OCI-M2 (cell line): ENCODE measurements around the gene TMEM9.
A peak's percentile ranks its signal among the peaks of the same experiment; 100 is the strongest.

Source experiments
- DNase-seq: peaks from one replicate; lab custom pipeline; 2025; ENCODE audit not compliant: unreplicated experiment; lab: John Stamatoyannopoulos, UW

TMEM9 gene

GRCh38 chr1:201154389-201155165 lies at the start of gene TMEM9:
Gene TMEM9 (minus strand): TSS chr1:201154474. CDS start chr1:201153923, 551 bp downstream.
- DNase-seq = peak; percentile 60

GRCh38 chr1:201198598-201198997 lies 44.3 kb upstream of the TMEM9 start:
- DNase-seq = no peak

GRCh38 chr1:201194046-201194445 lies 39.8 kb upstream of the TMEM9 start:
- DNase-seq = no peak

GRCh38 chr1:201192261-201192788 lies 38.1 kb upstream of the TMEM9 start:
- DNase-seq = no peak

GRCh38 chr1:201191653-201192260 lies 37.5 kb upstream of the TMEM9 start:
- DNase-seq = no peak

- no peak for DNase-seq
These were observed 36.4 kb upstream of the TMEM9 start, which contains the start of gene IGFN1 for GRCh38 chr1:201190624-201191051. Gene IGFN1 (plus strand): TSS chr1:201190824. CDS start chr1:201193294, 2,470 bp downstream.

GRCh38 chr1:201190005-201190404 lies 35.7 kb upstream of the TMEM9 start:
- no peak for DNase-seq

- no peak for DNase-seq
These were observed 34.8 kb upstream of the TMEM9 start for GRCh38 chr1:201189085-201189484.

GRCh38 chr1:201186192-201186591 lies 31.9 kb upstream of the TMEM9 start:
- no peak for DNase-seq

GRCh38 chr1:201185527-201186128 lies 31.4 kb upstream of the TMEM9 start:
- DNase-seq = no peak

- no peak for DNase-seq
These were observed 30.8 kb upstream of the TMEM9 start for GRCh38 chr1:201185123-201185453.

GRCh38 chr1:201184307-201185122 lies 30.2 kb upstream of the TMEM9 start:
- DNase-seq = no peak

GRCh38 chr1:201183753-201184152 lies 29.5 kb upstream of the TMEM9 start:
- DNase-seq = no peak

GRCh38 chr1:201183209-201183608 lies 28.9 kb upstream of the TMEM9 start:
- DNase-seq = no peak

- DNase-seq = no peak
These were observed 27.5 kb upstream of the TMEM9 start for GRCh38 chr1:201181726-201182125.

GRCh38 chr1:201181323-201181722 lies 27.0 kb upstream of the TMEM9 start:
- no peak for DNase-seq

- no peak for DNase-seq
These were observed 26.6 kb upstream of the TMEM9 start for GRCh38 chr1:201180901-201181300.

- no peak for DNase-seq
These were observed 25.9 kb upstream of the TMEM9 start for GRCh38 chr1:201180141-201180540.

GRCh38 chr1:201178718-201179117 lies 24.4 kb upstream of the TMEM9 start:
- no peak for DNase-seq

- no peak for DNase-seq
These were observed 22.7 kb upstream of the TMEM9 start for GRCh38 chr1:201176940-201177339.
